HG03039 (cell line): ENCODE measurements around the gene B4GALT2.

Experiments used
- ATAC-seq: cut with Tn5 transposase; IDR thresholded peaks from one replicate; pipeline ENCODE4 v1.9.1; 2021; ENCODE audit warnings: mild to moderate bottlenecking, moderate library complexity; ENCODE audit not compliant: unreplicated experiment

The B4GALT2 gene

DNA sequence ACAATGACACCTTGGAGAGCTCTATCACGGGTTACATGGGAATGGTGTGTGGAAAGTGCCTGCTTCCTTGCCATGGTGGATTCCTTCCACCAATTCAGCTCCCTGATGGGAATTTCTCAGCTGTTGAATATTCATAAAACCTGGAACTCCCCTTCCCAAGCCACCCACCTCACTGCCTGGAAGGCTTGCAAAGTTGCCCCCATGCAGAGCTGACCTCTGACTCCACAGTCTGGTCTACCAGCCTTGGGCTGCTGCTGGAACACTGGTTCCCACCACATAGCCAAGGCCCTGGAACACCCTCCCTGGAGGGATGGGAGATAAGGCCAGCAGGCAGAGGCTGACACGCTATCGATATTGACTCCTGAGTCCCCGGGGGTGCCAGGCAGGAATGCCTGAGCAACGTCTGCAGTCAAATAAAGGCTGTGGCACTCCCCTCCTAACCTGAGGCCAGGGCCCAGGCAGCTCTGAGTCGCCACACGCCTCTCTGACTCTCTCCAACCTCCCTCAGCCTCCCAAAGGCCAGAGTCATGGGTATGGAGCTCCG is 21.2 kb downstream of the B4GALT2 start:
- ATAC-seq, result no peak

DNA sequence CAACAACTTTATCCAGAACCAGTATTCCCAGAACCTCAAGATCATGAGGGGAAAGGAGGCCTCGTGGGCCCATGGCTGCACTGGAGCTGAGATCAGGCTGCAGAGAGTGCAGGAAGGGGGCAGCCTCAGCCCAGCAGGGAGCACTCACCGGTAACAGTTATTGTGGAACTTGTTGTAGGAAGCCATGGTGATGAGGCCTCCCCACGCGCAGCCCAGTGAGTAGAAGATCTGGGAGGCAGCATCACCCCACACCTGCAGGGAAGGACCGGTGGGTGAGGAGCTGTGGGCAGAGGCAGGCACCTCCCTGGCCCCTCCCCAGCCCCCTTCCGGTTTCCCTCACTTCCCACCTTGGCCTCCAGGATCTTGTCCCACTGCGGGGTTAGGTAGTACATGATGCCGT is 23.2 kb downstream of the B4GALT2 start:
- no peak for ATAC-seq

GRCh38 chr1:44002606-44003157 is 23.7 kb downstream of the B4GALT2 start:
- ATAC-seq, result no peak

DNA sequence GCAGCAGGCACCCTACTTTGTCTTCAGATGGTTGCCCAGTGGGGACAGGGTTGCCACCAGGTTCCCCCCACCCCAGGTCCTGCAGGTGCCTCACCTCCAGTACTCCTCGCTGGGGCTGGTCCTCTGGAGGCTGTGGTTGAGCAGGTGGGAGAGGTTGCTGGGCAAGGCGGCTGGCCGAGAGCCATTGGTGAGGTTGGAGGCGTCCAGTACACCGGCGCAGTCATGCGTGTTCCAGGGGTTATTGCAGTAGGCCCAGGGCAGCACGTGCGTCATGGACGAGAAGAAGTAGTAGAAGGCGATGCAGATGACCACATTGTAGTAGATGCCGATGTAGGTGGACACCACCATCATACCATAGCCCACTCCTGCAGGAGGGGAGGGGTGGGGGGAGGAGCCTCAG is 29.2 kb downstream of the B4GALT2 start:
- no peak for ATAC-seq

DNA sequence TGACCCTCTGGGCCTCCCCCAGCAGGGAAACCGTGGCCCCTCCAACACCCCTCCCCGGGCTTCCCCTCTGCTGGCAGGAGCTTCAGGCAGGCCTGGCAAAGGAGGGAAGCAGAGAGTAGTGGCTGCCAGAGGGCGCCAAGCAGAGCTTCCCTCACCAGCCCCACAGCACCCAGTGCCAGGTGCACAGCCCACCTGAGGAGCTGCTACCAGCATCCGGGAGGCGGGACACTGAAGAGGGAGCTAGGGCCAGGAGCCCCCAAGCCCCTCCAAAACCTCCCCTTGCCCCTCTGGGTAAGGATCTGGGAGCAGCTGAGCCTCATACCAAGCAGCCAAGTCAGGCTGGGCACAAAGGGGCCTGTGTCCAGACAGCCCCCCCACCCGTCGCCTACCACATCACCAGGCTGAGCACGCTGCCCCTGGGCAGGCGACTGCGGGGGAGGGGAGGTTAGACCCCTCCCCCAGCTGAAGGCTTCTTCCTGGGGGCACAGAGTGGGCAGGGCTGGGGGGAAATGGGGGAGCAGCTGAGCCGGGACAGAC is 32.0 kb downstream of the B4GALT2 start:
- no peak for ATAC-seq

GRCh38 chr1:44012404-44012803 is 33.4 kb downstream of the B4GALT2 start:
- ATAC-seq, result no peak

GRCh38 chr1:44012941-44013609 is 34.1 kb downstream of the B4GALT2 start:
- no peak for ATAC-seq

DNA sequence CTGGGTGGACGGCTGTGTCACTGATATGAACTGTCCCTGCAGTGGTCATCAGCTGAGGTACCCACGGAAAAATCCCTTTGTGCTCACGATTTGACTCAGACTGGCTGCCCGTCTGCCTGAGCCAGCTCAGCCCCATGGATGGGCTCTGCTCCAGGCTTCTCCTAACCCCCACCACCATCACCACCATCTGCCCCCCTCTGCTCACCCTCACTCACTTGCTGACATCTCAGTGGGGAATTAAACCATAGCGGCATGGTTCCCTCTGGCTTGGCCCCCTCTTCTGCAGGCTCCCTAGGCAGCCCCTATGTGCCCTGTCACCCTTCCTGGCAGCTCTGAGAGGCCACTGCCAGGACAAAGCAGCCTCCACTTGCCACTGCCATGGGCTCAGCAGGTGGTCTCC is 34.9 kb downstream of the B4GALT2 start:
- no peak for ATAC-seq

GRCh38 chr1:44014365-44015104 is 35.5 kb downstream of the B4GALT2 start:
- ATAC-seq, result no peak

GRCh38 chr1:44015206-44015605 is 36.2 kb downstream of the B4GALT2 start:
- no peak for ATAC-seq

GRCh38 chr1:44016041-44016889 is 37.3 kb downstream of the B4GALT2 start:
- no peak for ATAC-seq

GRCh38 chr1:44016890-44017400 is 37.9 kb downstream of the B4GALT2 start:
- no peak for ATAC-seq

- no peak for ATAC-seq
These were observed 40.5 kb downstream of the B4GALT2 start for GRCh38 chr1:44019466-44019948.

- ATAC-seq, result no peak
These were observed 41.5 kb downstream of the B4GALT2 start for GRCh38 chr1:44020464-44020863.

GRCh38 chr1:44021156-44021555 is 42.1 kb downstream of the B4GALT2 start:
- no peak for ATAC-seq

DNA sequence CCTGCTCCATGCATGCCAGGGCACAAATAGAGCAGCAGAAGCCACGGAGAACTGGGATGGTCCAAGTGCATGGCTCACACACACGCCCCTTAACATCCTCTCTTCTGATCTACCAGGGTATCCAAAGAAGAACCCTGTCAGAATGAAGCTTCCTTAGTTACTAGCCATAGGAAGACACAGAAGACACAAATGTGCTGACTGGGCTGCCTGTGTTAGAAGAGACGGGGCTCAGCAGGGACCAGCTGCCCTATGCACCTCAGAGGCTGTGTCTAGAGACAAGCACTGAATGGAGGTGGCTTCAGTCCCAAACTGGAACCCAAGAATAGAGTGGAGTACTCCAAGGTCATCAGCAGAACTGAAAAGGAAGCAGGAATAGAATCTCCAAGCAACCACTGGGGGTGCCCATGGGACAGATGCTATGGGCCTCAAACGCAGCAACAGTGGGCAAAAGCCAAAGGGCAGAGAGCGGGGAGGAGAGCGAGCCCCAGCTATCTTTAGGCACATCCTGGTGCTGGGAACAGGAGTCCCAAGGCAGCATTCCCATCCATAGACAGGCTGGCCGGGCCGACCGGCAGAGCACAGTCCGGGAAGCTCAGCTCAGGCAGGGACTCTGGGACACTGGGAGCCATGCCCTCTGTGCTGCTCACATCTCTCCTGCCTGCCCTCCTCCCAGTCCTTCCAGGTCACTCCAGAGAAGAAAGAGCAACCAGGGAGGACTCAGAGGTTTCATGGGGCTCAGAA is 42.7 kb downstream of the B4GALT2 start:
- ATAC-seq, result no peak

DNA sequence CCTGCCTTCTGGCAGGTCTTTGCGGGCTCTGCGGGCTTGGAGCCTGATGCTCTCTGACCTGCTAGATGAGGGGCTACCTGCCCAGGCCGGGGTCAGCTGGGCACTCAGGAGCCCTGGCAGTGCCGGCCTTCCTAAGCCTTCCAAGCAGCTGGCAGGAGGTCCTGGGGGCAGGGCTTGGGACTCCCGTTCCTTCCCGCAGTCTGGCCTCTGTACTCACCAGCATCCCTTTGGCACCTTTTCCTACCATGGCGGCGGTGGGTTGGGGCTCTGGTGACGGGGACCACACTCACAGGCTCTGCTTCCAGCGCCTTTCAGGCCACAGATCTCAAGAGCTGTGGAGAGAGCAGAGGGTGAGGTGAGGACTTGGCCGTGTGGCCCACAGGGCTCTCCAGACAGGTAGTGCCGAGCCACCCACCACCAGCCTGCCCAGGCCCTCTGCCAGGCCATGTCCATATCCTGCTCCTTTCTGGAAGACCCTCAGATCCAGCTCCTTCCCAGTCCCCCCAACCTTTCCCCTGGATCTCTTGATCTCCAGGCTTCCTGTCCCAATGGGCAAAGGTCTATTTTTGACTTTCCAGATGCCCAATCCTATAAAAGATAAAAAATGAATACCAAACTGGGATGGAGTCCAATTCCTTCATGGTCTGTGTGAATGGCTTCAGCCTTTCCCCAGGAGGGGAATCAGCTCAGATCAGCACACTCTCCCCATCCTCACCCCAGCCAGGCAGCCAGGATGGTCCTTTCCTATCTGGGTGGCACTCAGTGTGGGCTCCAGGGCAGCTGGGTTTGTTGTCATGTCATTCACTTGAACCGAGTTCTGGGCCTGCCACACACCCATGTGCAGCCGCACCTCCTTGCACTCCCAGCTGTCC is 45.3 kb downstream of the B4GALT2 start:
- ATAC-seq, result no peak

DNA sequence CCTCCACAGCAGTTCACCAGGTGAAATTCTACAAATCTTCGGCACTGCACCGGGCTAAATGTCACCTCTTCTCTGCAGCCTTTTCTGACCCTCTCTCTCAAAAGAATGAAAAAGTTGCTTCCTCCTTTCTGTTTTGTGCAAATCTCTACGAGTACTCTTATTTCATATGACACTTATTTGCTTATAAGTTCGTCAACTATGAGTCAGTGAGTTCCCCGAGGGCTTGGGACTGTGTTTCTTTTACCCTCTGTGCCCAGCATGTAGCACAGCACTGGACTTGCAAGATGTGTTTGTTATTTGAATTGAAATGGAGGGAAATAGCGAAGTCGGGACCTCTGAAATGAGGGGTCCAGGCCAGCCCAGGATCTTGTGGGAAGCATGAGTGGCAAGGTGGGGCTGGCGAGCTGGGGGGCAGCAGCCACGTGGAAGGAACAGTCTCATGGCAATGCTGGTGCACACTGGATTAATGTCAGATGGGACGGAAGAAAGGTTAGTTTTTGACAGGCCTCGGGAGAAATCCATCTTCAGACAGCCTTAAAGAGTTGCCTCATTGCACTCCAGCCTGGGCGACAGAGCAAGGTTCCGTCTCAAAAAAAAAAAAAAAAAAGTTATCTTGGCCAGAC is 46.0 kb downstream of the B4GALT2 start:
- no peak for ATAC-seq
